ENCODE measurements around the gene TRIM17.

DNA sequence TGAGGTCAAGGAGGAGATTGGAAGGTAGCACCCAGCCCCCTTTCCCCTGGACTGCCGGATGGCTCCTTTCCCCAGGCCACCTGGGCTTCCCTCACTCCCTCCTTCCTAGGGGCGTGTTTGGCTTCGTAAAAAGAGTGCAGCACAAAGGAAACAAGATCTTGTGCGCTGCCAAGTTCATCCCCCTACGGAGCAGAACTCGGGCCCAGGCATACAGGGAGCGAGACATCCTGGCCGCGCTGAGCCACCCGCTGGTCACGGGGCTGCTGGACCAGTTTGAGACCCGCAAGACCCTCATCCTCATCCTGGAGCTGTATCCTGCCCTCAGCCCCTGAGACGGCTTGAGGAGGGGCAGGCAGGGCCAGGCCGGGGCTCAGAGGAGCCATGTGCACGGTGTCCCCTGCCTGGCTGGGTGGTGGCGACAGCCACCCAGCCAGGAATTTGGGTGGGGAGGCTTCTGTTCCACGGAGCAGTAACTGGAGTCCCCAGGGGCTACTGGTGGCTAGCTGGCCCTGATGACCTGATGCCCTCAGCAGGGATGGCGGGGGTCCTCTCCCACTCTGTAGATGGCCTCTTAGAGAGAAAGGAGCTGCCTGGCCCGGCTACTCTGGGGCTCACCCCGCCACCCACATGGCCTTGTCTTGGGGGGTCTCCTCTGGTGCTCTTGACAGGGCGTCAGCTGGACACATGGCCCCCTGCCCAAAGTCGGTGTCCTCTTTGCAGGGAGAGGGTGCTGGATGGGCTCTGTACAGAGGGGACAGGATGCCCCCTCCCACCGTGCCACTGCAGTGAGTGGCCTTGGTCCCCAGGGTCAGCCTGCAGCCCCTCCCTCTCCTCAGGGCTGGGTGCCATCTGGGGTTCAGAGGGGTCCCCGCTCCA lies 49.6 kb downstream of the TRIM17 start:
- TF ChIP-seq EZH2phosphoT487 (IDR thresholded peaks at IDR 0.05; ENCODE audit: borderline replicate concordance, low read length) (no peak), EZH2 (IDR thresholded peaks at IDR 0.05; ENCODE audit: low read length, unreplicated experiment) (no peak)
- TF ChIP-seq, protein P1, sequence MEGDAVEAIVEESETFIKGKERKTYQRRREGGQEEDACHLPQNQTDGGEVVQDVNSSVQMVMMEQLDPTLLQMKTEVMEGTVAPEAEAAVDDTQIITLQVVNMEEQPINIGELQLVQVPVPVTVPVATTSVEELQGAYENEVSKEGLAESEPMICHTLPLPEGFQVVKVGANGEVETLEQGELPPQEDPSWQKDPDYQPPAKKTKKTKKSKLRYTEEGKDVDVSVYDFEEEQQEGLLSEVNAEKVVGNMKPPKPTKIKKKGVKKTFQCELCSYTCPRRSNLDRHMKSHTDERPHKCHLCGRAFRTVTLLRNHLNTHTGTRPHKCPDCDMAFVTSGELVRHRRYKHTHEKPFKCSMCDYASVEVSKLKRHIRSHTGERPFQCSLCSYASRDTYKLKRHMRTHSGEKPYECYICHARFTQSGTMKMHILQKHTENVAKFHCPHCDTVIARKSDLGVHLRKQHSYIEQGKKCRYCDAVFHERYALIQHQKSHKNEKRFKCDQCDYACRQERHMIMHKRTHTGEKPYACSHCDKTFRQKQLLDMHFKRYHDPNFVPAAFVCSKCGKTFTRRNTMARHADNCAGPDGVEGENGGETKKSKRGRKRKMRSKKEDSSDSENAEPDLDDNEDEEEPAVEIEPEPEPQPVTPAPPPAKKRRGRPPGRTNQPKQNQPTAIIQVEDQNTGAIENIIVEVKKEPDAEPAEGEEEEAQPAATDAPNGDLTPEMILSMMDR (conservative IDR thresholded peaks at IDR 0.05; ENCODE audit: low read depth, low read length), result no peak

Data from PC-3 (cell line).